GM18870 (cell line): ENCODE results near the gene CCDC167.
"Not testable (repeated sequence)": the region's sequence is repeated elsewhere in the genome, so short reads cannot be mapped to it uniquely, and the experiment has no call there.

Experiments used
- ATAC-seq: cut with Tn5 transposase; IDR thresholded peaks from one replicate; pipeline ENCODE4 v1.9.1; 2021; ENCODE audit warnings: moderate library complexity; ENCODE audit not compliant: unreplicated experiment

The CCDC167 gene

GRCh38 chr6:37512400-37513011 is 12.8 kb upstream of the CCDC167 start:
- no peak for ATAC-seq

- ATAC-seq = no peak
Measured at GRCh38 chr6:37511910-37512399, 12.3 kb upstream of the CCDC167 start.

DNA sequence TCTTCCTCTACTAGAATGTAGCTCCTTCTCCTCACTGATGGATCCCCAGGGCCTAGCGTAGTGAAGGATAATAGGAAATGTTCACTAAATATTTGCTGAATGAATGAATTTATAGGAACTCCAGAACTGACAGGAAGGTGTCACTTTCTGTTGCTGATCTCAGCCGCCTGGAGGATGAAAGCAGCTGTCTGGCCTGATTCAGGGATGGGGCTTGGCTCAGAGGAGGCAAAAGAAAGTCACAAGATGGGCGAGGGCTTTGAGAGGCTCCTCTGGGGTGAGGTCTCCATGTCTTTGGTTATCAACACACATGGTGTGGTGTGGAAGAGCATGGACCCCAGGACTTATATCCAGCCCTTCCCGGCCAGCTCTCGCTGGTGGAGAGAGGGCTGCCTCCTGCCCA is 11.5 kb upstream of the CCDC167 start:
- no peak for ATAC-seq

GRCh38 chr6:37507690-37508421 is 8.2 kb upstream of the CCDC167 start:
- ATAC-seq = no peak

- ATAC-seq = no peak
Measured at GRCh38 chr6:37507077-37507476, 7.4 kb upstream of the CCDC167 start.

DNA sequence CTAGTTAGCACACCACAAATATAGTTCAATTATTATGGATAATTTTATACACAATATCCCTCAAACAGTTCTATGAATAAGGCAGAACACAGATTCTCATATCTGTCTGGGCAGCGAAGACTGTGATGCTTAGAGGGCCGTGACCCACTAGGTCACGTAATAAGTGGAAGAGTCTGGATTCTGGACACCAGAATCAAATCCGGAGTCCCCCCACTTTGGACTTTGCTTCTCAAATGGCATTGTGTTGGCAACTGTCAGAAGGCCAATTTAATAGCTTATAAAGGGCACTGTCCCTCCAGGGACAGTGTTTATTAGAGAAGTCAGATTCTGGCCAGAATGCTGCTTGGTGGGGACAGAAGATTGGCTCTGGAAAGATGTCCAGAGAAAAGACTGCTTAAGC is 6.8 kb upstream of the CCDC167 start:
- ATAC-seq = no peak

- ATAC-seq = no peak
Measured at GRCh38 chr6:37504024-37504423, 4.3 kb upstream of the CCDC167 start.

DNA sequence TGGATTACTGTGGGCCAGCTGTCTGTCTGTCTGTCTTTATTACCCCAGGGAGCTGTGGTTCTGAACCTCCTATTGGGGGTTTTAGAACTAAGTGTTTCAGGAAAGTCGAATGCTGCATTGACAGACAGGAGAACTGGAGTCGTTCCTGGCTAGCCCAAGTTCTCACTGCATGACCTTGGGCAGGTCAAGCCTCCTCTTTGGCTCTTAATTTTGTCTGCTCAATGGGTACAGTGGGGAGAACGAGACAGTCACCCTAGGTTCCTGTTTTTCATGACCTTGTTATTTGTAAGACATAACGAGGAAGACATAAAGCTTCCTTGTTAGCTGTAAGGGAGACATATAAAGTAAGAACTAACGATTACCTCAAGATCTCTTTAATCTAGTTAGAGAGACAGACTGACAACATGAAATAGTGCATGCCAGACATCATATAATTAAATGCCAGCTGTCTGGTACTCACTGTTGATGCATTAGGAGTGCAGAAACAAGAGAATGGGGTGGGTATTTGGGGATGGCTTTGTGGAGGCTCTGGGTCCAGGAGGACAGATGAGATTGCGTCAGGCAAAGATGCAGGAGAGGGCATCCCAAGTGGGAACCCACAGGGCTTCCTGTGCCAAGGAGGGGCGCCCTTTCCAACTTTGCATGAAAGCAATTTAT is 3.7 kb upstream of the CCDC167 start:
- ATAC-seq = no peak

GRCh38 chr6:37502703-37503291 is 3.1 kb upstream of the CCDC167 start:
- ATAC-seq = no peak

DNA sequence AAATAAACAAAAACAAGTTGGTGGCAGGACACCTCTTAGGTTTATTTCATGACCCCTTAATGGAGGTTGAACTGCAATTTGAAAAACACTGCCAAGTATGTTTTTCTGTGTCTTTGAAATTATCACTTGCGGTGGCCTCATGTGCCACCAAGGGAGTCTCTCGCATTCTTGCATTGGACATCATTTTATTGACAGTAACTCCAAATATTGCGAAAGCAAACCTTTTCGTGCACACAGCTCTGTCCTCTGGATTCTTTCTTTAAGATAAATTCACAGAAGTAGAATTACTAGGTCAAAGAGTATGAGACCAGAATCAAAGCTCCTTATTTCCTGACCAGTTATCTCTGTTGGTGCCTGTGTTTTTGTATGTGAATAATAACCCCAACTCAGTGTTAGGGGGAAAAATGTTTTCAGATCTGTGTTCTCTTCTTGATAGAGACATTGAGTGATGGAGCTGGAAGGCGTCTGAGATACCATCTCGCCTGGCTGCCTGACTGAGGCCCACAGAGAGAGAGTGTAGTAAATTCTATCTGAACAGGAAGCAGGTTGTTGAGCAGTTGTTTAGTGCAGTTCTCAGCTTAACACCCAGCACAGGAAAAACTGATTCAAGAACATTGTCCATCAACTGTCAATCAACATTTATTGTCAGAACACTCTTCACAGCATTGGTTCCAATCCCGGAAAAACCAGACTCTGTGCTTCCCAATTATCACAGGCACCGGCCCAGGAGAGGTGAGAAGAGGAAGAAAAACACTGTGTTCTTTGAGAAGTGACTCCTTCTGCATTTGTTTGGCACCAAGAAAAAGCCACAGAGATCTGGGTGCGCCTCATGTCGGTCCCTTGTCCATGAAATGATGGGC is 2.2 kb upstream of the CCDC167 start:
- no peak for ATAC-seq

GRCh38 chr6:37500904-37501303 is 1.2 kb upstream of the CCDC167 start:
- not testable (repeated sequence) for ATAC-seq

- no peak for ATAC-seq
Measured at GRCh38 chr6:37500294-37500608, 558 bp upstream of the CCDC167 start.

GRCh38 chr6:37496951-37497885 is 2.5 kb downstream of the CCDC167 start:
- no peak for ATAC-seq

DNA sequence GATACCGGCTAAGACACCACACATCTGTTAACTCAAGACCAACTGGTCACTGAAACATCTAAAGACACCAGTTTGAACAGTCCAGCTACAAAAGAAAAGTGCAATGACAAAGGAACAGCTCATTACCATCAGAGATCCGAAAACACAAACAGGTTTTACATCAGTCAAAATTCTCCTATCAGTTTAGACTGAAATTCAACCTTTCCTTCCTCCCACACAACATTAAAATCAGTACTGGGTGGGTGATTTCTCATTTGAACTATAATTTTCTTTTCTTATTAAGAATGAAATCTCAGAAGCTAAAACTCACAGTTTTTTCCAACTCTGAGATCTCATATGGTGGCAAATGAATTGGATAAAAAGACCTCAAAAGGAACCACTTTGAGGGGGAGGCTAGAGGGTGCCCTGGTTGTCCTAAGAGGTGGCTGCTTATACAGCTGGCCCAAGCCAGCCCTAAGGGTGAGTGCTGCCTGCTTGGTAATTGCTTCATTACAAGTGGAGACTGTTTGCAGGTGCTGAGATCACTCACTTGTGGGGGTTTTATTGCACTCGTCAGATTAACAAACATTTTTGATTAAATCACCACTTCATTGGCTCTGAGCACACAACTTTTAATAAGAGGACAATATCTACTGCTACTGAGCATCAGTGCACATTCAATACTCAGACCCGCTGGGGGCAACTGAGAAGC is 4.3 kb downstream of the CCDC167 start:
- no peak for ATAC-seq

GRCh38 chr6:37493661-37493995 is 6.1 kb downstream of the CCDC167 start:
- no peak for ATAC-seq

DNA sequence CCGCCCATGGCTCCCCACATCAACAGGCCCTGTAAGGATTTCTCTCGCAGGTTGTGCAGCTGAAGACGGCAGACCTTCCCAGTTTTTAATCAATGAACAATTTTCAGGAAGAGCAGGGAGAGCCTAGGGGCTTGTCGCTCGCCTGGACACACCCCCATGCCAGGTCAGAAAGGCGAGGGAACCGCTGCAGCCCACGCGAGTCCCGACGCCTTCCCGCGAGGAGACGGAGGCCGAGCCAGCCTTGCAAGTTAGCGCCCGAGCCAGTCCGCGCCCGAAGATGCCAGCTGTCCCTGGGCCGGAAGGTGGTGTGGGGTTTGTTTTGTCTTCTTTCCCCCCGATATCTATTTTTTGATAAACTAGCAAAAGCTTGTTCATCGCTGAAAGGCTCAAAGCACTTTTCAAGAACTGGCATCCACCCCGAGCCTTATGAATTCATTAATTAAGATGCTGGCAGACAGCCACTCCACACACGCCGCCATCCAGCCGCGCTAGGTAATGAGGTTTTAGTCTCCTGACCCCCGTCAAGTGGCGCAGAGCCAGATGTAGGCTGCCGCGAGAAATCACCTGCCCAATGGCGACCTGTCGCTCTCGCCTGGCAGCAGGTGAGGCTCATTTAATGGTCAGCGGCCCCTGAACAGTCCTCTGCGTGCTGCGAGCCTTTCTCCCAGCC is 6.6 kb downstream of the CCDC167 start:
- ATAC-seq = no peak

DNA sequence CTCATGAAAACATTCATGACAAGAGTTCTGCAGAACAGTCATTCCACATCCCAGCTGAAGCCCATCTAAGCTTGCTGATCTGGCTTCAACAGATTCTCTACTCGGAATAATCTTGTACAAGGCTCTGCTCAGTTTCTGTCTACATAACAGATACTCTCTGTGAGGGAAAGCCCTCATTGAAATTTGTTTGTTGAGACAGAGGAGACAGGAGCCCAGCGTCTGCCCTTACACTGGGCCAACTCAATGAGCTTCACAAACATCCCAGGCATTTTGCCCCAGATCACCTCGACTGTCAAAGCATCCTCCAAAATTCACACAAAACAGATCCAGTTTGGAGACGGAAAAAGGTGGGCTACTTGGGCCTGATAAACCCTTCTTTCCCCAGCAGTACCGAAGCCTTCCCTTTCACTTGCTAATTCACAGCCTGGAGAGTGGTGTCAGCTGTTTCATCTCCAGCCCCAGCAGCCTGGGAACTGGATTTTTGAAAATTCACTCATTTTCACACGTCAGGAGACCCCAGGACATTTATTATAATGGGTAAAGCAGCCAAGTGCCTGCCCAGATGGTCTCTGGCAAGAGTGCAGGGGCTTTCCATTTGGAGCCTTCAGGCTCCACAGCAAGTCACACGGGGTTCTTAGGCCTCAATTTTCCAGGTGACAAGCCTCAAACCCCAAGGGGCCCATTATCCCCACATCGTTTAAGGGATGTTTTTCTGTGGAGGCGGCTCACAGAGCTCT is 7.3 kb downstream of the CCDC167 start:
- no peak for ATAC-seq

- ATAC-seq = no peak
Measured at GRCh38 chr6:37491830-37492208, 7.9 kb downstream of the CCDC167 start.
